ENCODE measurements around the gene SUSD1. TPM values are rescaled to one million over a fixed set of nuclear protein-coding genes. Genes with fewer than 3 reads are reported as not detected.

Gene SUSD1
- total and polyA plus RNA-seq, 4 experiments from 2014 or later: 3.6 to 8.4 (median 5.8) TPM

- no peaks in the 10 kb centered on the region for H3K36me3 ChIP-seq (ENCODE audit: insufficient read depth, low read length)
- H3K9me3 ChIP-seq (ENCODE audit: control insufficient read depth in 1 of 2, low read length in 2 of 2): no peaks in the 10 kb centered on the region
- H3K27ac Mint-ChIP-seq: no peak overlapping the region
- ChIA-PET POLR2A (ENCODE audit: partially characterized antibody) (no interaction called here), CTCF (ENCODE audit: partially characterized antibody) (interaction anchor here (1.2 to 12.3 kb wide), 7 partner anchors 10 to 281 kb away, joined by 3 to 102 read pairs (median 7); no protein-coding TSS in a partner anchor)
- no peaks in the 10 kb centered on the region for H3K27me3 Mint-ChIP-seq
- H3K4me3 ChIP-seq (ENCODE audit: low read length in 2 of 2): no peak overlapping the region
- no peaks in the 10 kb centered on the region for H3K27me3 ChIP-seq (ENCODE audit: insufficient read depth, low read length)
- no peaks in the 10 kb centered on the region for H3K9me3 Mint-ChIP-seq
- no peak overlapping the region for H3K4me3 Mint-ChIP-seq
- H3K27ac ChIP-seq (ENCODE audit: low read depth, low read length): no peak overlapping the region
- peaks cover 18 to 19% of the 10 kb centered on the region in 2 donors for H3K36me3 Mint-ChIP-seq
- H3K4me1 Mint-ChIP-seq: no peaks in the 10 kb centered on the region
- intact Hi-C loops (cut with micrococcal nuclease): no loop called here
- no peak for DNase-seq
- H3K4me1 ChIP-seq (ENCODE audit: insufficient read depth, low read length): no peaks in the 10 kb centered on the region
Observed at GRCh38 chr9:112084334-112084733, 90.8 kb downstream of the SUSD1 start.

- Histone ChIP-seq H3K4me3 (ENCODE audit: low read length in 2 of 2) (no peak overlapping the region), H3K27me3 (ENCODE audit: insufficient read depth, low read length) (no peaks in the 10 kb centered on the region), H3K27ac (ENCODE audit: low read depth, low read length) (no peak overlapping the region), H3K9me3 (ENCODE audit: control insufficient read depth in 1 of 2, low read length in 2 of 2) (no peaks in the 10 kb centered on the region), H3K4me1 (ENCODE audit: insufficient read depth, low read length) (peaks cover 2% of the 10 kb centered on the region), H3K36me3 (ENCODE audit: insufficient read depth, low read length) (no peaks in the 10 kb centered on the region)
- Mint-ChIP-seq H3K4me1 (peaks cover 1% of the 10 kb centered on the region in 4 donors), H3K4me3 (no peak overlapping the region), H3K27me3 (no peaks in the 10 kb centered on the region), H3K9me3 (no peaks in the 10 kb centered on the region), H3K27ac (no peak overlapping the region), H3K36me3 (peaks cover 12 to 13% of the 10 kb centered on the region in 2 donors)
- intact Hi-C loops (cut with micrococcal nuclease): no loop called here
- ChIA-PET POLR2A (ENCODE audit: partially characterized antibody) (no interaction called here), CTCF (ENCODE audit: partially characterized antibody) (interaction anchor here (0.9 to 12.3 kb wide), 5 partner anchors 11 to 323 kb away, joined by 3 to 102 read pairs (median 3); no protein-coding TSS in a partner anchor)
- no peak for DNase-seq
Observed at GRCh38 chr9:112081918-112082729, 93.0 kb downstream of the SUSD1 start.

GRCh38 chr9:112080831-112081542, 94.1 kb downstream of the SUSD1 start:
- H3K4me3 Mint-ChIP-seq: no peak overlapping the region
- no peaks in the 10 kb centered on the region for H3K36me3 ChIP-seq (ENCODE audit: insufficient read depth, low read length)
- CTCF ChIA-PET (ENCODE audit: partially characterized antibody): interaction anchor here (0.9 to 12.3 kb wide), 3 partner anchors 252 to 322 kb away, joined by 3 to 102 read pairs (median 8); no protein-coding TSS in a partner anchor
- peaks cover 8 to 13% (median 10%) of the 10 kb centered on the region in 4 donors for H3K4me1 Mint-ChIP-seq
- no peak for DNase-seq
- no peak overlapping the region for H3K27ac ChIP-seq (ENCODE audit: low read depth, low read length)
- intact Hi-C loops (cut with micrococcal nuclease): no loop called here
- H3K9me3 ChIP-seq (ENCODE audit: control insufficient read depth in 1 of 2, low read length in 2 of 2): no peaks in the 10 kb centered on the region
- H3K27me3 Mint-ChIP-seq: no peaks in the 10 kb centered on the region
- POLR2A ChIA-PET (ENCODE audit: partially characterized antibody): no interaction called here
- H3K4me3 ChIP-seq (ENCODE audit: low read length in 2 of 2): no peak overlapping the region
- peaks cover 6 to 9% of the 10 kb centered on the region in 2 donors for H3K36me3 Mint-ChIP-seq
- no peak overlapping the region for H3K27ac Mint-ChIP-seq
- H3K4me1 ChIP-seq (ENCODE audit: insufficient read depth, low read length): peaks cover 9% of the 10 kb centered on the region
- H3K27me3 ChIP-seq (ENCODE audit: insufficient read depth, low read length): no peaks in the 10 kb centered on the region
- H3K9me3 Mint-ChIP-seq: no peaks in the 10 kb centered on the region

GRCh38 chr9:112078432-112078831, 96.7 kb downstream of the SUSD1 start:
- H3K27ac Mint-ChIP-seq: peak overlapping the region in 1 of 7 donors; percentile 47
- H3K36me3 Mint-ChIP-seq: peaks cover 6 to 10% of the 10 kb centered on the region in 2 donors
- Histone ChIP-seq H3K9me3 (ENCODE audit: control insufficient read depth in 1 of 2, low read length in 2 of 2) (no peaks in the 10 kb centered on the region), H3K36me3 (ENCODE audit: insufficient read depth, low read length) (no peaks in the 10 kb centered on the region), H3K4me1 (ENCODE audit: insufficient read depth, low read length) (peaks cover 22% of the 10 kb centered on the region), H3K27ac (ENCODE audit: low read depth, low read length) (no peak overlapping the region), H3K27me3 (ENCODE audit: insufficient read depth, low read length) (no peaks in the 10 kb centered on the region), H3K4me3 (ENCODE audit: low read length in 2 of 2) (no peak overlapping the region)
- CTCF ChIA-PET (ENCODE audit: partially characterized antibody): interaction anchor here (1.2 to 8.2 kb wide), 3 partner anchors 70 to 319 kb away, joined by 3 to 216 read pairs (median 3); no protein-coding TSS in a partner anchor
- intact Hi-C loops (cut with micrococcal nuclease): no loop called here
- H3K4me1 Mint-ChIP-seq: peaks cover 19 to 31% (median 25%) of the 10 kb centered on the region in 4 donors
- DNase-seq: no peak
- H3K9me3 Mint-ChIP-seq: no peaks in the 10 kb centered on the region
- no peaks in the 10 kb centered on the region for H3K27me3 Mint-ChIP-seq
- H3K4me3 Mint-ChIP-seq: no peak overlapping the region
- POLR2A ChIA-PET (ENCODE audit: partially characterized antibody): no interaction called here

- H3K36me3 ChIP-seq (ENCODE audit: insufficient read depth, low read length): no peaks in the 10 kb centered on the region
- H3K4me3 Mint-ChIP-seq: peak overlapping the region in 6 of 8 donors; percentile 21 to 69 (median 54)
Observed at GRCh38 chr9:112076814-112077213, 98.3 kb downstream of the SUSD1 start.

GRCh38 chr9:112075009-112075378, 100.1 kb downstream of the SUSD1 start:
- Histone ChIP-seq H3K4me1 (ENCODE audit: insufficient read depth, low read length) (peaks cover 26% of the 10 kb centered on the region), H3K9me3 (ENCODE audit: control insufficient read depth in 1 of 2, low read length in 2 of 2) (no peaks in the 10 kb centered on the region), H3K36me3 (ENCODE audit: insufficient read depth, low read length) (no peaks in the 10 kb centered on the region), H3K27me3 (ENCODE audit: insufficient read depth, low read length) (no peaks in the 10 kb centered on the region), H3K27ac (ENCODE audit: low read depth, low read length) (no peak overlapping the region), H3K4me3 (ENCODE audit: low read length in 2 of 2) (no peak overlapping the region)
- Mint-ChIP-seq H3K4me3 (peak overlapping the region in 4 of 8 donors; percentile 71 to 77 (median 74)), H3K27ac (peak overlapping the region in 2 of 7 donors; percentile 67 to 76), H3K36me3 (peaks cover 4 to 8% of the 10 kb centered on the region in 2 donors), H3K27me3 (no peaks in the 10 kb centered on the region), H3K4me1 (peaks cover 23 to 41% (median 29%) of the 10 kb centered on the region in 4 donors), H3K9me3 (no peaks in the 10 kb centered on the region)
- ChIA-PET CTCF (ENCODE audit: partially characterized antibody) (interaction anchor here (0.6 to 8.2 kb wide), 66 partner anchors 9 to 601 kb away, joined by 3 to 216 read pairs (median 6); partner anchors contain the start of gene UGCG), POLR2A (ENCODE audit: partially characterized antibody) (interaction anchor here (0.7 to 1.7 kb wide), 8 partner anchors 37 to 477 kb away, joined by 3 to 11 read pairs (median 5); partner anchors contain the start of genes PTBP3 and UGCG)
- intact Hi-C loops (cut with micrococcal nuclease): no loop called here
- no peak for DNase-seq

More at GRCh38 chr9:112076814-112077213, 98.3 kb downstream of the SUSD1 start:
- peak overlapping the region in 5 of 7 donors; percentile 2 to 39 (median 18) for H3K27ac Mint-ChIP-seq
- no peaks in the 10 kb centered on the region for H3K9me3 Mint-ChIP-seq
- peaks cover 19 to 36% (median 28%) of the 10 kb centered on the region in 4 donors for H3K4me1 Mint-ChIP-seq
- peaks cover 26% of the 10 kb centered on the region for H3K4me1 ChIP-seq (ENCODE audit: insufficient read depth, low read length)
- peaks cover 6 to 8% of the 10 kb centered on the region in 2 donors for H3K36me3 Mint-ChIP-seq
- intact Hi-C loops (cut with micrococcal nuclease): no loop called here
- no peaks in the 10 kb centered on the region for H3K9me3 ChIP-seq (ENCODE audit: control insufficient read depth in 1 of 2, low read length in 2 of 2)
- no peak for DNase-seq
- POLR2A ChIA-PET (ENCODE audit: partially characterized antibody): no interaction called here
- no peaks in the 10 kb centered on the region for H3K27me3 ChIP-seq (ENCODE audit: insufficient read depth, low read length)
- no peak overlapping the region for H3K27ac ChIP-seq (ENCODE audit: low read depth, low read length)
- H3K4me3 ChIP-seq (ENCODE audit: low read length in 2 of 2): no peak overlapping the region
- CTCF ChIA-PET (ENCODE audit: partially characterized antibody): interaction anchor here (1.3 to 8.2 kb wide), 5 partner anchors 41 to 317 kb away, joined by 4 to 216 read pairs (median 14); no protein-coding TSS in a partner anchor
- H3K27me3 Mint-ChIP-seq: no peaks in the 10 kb centered on the region

Data from CD4-positive, alpha-beta memory T cell (primary cell).